Activated T-helper 1 cell treated with anti-CD3 and anti-CD28 coated beads, Interleukin-2, amount 50 U/mL, for 16 hours (primary cell): ENCODE results near the gene MCAT.
"Not testable (repeated sequence)": the region's sequence is repeated elsewhere in the genome, so short reads cannot be mapped to it uniquely, and the experiment has no call there.

Experiments
- DNase-seq, 2 donors: peaks; one replicate each; pipeline ENCODE4 v3.0.0-alpha.2; 2020; ENCODE audit warnings: low read depth in 1 of 2, low spot score in 1 of 2

The MCAT gene

DNA sequence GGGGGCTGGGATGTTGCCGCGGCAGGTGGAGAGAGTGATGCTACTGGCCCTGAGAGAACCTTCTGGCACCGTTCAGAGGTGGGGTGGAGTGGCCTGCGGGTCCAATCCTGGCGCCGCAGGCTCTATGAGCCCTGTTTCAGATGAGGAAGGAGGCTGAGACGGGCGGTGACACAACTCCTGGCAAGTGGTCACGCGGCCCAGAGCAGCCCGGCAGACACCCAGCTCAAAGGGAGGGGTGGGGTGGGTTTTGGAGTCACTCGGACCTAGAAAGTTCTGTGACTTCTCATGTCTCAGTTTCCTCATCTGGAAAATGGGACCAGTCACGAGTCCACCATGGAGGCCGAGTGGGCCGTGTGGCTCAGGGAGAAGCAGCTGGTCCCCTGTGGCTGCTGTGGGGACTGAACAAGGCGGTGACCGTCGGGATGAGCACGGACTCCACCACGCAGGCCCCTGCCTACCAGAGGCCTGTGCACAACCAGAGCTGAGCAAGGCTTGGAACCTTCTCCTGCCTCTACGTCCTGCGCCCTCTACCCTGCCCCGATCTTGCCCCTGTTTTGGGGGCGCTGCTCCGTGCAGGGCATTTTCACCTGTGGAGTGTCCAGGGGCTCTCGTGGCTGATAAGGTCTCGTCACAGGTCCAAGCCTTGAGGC lies 11.8 kb upstream of the MCAT start:
- DNase-seq: no peak

DNA sequence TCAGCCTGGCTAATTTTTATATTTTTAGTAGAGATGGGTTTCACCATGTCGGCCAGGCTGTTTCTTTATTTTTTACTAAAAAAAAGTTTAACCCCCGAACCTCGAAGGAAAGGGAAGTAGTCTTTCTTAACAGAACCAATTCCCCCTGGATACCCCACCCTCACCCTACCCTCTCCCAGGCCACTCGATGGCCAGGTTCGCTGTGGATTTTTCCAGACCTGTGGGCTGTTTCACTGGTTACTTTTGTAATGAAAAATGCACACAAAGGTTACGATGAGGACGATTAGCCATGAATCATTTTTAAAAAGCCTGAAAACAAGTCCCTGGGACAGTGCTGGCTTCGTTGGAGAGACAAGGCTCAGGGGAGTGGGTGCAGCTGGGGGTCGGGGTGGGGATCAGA lies 10.7 kb upstream of the MCAT start:
- no peak for DNase-seq

DNA sequence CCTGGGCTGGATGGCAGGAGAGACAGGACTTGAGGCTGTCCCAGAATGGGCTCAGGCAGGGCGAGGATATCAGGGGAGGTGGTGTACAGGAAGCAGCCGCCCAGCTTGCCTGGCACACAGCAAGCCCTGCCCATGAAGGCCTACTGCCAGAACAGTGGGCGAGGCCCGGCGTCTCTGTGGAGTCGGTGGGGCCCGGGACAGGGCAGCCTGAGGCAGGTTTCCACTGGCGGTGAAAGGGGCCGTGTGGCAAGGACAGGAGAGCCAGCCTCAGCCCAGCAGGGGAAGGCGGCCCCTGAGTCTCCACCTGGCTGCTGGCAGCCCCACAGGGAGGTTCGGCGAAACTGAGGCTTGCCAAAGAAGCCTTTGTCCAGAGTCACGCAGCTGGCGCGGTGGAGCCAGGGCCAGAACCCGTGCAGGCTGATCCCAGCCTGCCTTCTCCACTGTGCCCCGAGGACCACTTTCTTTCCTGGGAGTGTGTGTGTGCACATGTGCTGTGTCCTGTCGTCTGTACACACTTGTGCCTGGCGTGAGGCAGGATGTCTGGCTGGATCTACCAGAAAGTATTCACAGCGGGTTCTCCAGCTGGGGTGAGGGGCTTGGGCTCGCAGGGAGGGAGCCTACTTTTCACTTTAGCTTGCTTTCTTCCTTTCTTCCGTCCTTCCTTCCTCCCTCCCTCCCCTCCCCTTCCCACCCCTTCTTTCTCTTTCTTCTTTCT lies 9.3 kb upstream of the MCAT start:
- peak; percentile 37 to 42 for DNase-seq

DNA sequence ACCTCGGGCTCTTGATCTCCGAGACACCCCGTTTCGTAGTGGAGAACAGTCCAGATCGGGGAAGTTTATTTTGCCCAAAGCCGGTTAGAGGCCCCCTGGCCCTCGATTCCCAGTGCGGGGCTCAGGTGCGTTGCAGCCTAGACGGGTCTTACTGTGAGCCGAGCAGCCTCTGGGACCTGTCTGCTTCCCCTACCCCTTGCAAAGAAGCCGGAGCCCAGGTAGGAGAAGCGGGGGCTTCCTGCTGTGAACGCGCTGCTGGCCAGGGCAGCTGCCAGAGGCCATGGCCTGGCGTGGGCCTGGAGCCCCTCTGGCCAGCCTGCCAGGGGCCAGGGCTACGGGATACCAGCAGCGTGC lies 8.8 kb upstream of the MCAT start:
- DNase-seq: no peak

DNA sequence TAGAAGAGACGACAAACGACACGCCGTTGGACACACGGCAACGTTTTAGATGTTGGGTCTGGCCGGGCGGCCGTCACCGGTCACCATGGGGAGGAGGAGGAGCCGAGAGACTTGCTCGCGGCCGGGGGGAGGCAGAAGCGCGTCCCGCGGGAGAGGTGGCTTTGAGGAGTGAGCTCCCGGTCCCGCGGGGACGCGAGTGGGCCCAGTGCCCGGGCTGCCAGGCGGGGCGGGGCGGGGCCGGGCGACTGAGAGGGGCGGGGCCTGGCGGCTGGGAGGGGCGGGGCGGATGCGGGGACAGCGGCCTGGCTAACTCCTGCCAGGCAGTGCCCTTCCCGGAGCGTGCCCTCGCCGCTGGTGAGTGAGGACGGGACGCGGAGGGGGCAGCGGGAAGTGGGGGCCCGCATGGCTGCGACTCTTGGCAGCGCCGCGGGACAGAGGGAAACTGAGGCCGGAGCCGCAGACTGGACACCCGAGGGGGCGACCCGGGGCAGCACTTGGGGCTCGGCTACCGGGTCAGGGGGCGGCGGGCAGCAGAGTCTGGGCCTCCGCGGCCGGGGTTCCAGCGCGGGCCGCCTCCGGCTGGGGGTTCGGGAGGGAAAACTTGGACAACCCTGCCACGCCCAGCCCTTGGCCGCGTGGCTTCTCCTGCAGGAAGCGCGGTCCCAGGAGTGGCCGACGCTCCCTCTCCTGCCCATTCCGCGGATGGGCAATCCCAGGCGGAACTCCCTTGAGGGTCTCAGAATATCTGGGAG lies 8.2 kb upstream of the MCAT start, which contains the start of gene TSPO:
Gene TSPO (plus strand): TSS at position 309 of the 752 bp plus-strand sequence. CDS start 7,680 bp downstream, outside the sequence.
- peak; percentile 40 to 55 for DNase-seq

DNA sequence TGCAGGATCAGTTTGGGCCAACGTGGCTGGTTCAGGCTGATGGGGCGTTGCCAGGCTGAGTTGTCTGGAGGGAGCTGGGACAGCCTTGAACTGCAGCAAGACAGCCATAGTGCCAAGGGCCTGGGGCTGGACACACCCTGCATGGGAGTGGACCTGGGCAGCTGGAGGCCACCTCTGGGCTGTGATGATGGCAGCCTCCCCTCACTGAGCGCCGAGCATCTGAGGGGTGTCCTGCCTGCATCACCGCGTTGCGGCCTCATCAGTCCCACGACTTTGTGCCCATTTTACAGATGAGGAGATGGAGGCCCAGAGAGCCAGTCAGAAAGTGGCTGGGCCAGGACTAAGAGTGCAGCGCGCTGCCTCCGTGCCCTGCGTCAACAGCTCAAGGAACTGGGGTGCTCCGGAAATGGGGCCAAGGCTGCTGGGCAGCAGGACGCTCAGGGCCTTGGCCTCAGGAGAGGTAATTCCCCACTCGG lies 7.6 kb upstream of the MCAT start:
- no peak for DNase-seq

DNA sequence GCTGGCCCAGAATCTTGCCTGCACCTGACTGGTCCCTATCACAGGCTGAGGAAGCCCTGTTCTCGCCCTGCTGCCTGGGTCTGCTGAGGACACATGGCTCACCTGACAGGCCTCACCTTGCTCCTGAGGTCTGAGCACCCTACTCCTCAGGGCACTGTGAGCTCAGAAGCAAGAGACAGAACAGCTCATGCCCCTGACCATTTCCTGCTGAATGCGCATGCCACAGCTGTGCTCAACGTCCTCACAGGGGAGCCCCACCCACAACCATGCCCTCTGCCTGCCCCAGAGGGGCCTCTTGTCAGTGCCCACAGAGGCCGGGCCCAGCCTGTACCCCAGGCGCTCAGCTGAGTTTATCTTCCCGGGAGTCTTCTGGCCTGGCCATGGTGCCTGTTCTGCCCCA lies 5.4 kb upstream of the MCAT start:
- DNase-seq: no peak

DNA sequence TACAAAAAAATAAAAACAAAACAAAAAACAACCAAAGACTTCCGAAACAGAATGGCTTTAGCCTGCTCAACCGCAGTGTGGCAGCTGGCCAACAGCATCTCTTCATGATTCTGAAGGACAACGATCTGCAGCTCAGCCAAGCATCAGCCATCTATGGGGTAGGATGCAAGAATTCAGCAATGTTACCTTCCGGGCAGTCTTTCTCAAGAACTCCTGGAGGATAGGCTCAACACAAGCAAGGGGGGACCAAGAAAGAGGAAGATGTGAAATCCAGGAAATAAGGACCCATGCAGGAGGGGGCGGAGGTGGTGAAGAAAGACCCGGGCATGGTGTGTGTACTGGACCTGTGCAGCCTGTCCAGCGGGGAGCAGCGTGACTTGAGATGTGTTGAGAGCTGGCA lies 4.6 kb upstream of the MCAT start:
- no peak for DNase-seq

DNA sequence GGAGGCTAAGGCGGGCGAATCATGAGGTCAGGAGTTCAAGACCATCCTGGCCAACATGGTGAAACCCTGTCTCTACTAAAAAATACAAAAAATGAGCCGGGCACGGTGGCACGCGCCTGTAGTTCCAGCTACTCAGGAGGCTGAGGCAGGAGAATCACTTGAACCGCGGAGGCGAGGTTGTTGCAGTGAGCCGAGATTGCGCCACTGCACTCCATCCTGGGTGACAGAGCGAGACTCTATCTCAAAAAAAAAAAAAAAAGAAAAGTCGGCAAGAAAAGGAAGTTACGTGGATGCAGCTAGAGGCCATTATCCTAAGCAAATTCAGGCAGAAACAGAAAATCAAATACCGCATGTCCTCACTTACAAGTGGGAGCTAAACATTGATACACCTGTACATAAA lies 3.1 kb upstream of the MCAT start:
- DNase-seq: not testable (repeated sequence)

DNA sequence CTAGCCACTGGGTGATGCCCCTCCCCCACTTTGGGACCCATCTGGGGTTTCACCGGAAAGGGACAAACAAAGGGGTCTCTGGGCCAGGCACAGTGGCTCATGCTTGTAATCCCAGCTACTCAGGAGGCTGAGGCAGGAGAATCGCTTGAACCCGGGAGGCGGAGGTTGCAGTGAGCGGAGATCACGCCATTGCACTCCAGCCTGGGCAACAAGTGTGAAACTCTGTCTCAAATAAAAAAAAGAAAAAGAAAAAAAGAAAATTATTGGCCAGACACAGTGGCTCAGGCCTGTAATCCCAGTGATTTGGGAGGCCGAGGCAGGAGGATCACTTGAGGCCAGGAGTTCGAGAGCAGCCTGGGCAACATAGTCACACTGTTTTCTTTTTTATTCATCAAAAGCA lies 2.2 kb upstream of the MCAT start:
- not testable (repeated sequence) for DNase-seq

DNA sequence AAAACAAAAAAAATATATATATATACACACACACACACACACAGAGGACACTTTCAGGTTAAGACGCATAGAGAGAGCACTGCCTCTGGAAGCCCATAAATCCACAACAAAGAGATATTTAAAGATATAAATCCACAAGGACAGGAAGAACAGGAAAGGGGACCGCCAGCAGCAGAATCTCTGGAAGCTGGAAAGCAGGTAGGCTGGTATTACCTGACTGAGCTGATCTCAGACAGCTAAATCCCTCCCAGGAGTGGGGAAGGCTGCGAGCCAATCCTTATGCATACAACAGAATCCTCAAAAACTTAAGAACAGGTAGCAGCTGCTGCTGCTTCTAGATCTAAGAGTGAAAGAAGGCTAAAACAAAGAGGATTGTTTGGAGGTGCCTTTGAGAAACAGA lies 1.8 kb upstream of the MCAT start:
- DNase-seq: no peak

DNA sequence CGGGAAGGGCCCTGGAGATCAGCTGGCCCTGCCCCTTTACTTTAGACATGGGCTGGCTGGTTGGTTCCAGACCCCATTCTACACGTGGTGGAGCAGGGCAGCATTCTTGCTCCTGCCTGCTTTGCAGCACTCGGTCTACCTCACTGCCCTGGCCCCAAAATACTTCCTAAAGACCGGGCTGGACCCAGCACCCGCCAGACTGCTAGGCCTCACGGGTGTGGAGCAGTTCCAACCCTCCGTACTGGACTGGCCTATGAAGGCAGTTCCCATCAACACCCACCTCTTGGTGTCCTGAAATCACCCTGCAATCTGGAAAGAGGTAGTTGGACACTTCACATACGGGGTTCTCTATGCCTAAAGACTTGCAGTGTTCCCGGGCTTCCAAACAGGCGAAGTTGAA lies 6.4 kb downstream of the MCAT start:
- no peak for DNase-seq

DNA sequence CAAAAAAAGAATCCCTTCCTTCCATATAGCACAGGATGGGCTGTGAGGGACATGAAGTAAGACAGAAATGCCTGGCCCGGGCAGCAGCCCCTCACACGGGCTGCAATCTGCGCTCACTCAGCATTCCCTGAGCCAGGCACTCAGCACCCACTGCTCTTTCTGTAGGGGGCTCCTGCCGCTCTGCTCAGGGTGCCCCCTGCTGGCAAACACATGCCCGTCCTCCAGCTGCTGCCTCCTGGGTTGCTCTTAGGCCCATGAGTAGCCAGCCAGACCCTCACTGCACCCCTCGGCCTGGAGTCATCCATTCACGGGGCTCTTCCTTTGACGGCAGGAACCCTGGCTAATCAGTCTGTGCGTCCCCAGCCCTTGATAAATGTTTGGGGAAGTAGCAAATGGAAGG lies 6.9 kb downstream of the MCAT start:
- no peak for DNase-seq

DNA sequence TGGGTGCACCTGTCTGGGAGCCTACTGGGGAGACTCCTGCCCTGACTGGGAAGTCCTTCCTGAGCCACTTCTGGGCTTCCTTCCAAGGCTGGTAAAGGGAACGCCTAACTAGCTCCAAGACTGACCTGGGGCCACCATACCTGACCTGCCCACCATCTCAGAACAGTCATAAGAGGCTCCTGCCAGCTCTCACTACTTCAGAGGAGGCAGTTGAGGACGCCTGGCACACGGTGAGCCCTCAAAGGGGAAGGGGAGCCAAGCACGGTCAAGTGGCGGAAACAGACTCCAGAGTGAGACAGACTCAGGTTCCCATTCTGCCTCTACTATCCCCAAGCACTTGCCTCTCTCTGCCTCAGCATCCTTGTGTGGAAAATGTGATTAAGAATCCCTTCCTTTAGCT lies 7.6 kb downstream of the MCAT start:
- DNase-seq: no peak

DNA sequence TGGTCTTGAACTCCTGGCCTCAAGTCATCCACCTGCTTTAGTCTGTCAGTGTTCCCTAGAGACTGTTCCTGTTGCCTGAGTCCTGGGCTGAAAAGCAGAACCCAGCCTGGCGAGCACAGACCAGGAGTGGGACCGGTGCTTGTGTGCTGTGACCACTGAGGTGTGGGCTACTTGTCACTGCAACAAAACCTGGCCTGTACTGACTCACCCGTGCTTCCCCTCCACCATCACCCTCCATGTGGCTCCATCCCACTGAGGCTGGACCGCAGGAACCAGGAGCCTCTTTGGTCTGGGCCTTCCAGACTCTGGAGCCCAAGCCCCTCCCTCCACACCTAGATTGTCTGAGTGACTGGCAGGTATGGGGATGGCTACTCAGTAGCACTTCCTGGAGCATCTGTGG lies 8.6 kb downstream of the MCAT start:
- no peak for DNase-seq

DNA sequence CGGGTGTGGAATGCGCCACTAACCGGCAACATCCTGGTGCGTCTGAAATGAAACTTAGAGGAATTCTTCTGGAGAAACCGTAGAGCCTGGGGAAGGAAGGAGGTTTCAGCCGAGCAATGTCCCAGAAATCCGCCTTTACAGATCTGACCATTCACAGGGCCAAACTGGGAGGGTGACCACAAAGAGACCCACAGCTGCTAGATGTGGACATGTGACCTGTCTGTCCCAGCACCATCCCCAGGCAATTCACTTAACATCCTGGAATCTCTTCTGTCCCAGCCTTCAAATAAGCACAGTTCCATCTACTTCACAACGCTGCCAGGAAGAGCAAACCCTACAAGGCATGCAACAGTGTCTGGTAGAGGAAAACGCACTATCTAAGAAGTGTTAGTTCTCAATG lies 9.8 kb downstream of the MCAT start:
- no peak for DNase-seq

DNA sequence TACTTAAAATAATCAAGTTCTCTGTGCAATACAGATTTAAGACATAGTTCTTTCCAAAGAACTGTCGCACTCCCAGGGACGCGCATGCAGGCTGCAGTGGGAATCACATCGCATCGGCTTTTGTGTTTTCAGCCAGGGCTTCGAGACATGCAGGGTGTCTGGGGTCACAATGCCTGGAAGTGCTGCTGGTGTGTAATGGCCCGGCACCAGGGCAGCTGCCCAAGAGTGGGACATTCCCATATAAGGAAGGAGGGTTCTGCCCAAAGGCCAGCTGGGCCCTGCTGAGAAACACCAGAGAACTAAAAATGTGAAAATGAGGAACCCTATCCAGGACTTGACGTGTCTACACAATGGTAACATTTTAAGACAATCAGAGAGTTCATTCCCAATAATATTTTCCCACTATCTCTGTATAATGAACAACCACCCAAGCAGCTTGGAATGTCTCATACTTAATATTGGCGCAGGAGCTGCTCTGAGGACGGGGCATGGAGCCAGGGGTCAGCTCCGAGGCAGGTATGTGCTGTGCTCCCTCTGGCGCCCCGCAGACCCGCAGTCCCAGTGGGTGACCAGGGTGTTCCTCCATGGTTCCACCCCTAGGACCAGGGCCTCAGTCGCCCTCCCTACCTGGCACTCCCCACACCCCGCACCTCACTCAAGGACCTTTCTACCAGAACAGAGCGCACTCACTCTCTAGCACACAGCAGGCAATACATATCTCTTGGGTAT lies 11.3 kb downstream of the MCAT start:
- DNase-seq: no peak

DNA sequence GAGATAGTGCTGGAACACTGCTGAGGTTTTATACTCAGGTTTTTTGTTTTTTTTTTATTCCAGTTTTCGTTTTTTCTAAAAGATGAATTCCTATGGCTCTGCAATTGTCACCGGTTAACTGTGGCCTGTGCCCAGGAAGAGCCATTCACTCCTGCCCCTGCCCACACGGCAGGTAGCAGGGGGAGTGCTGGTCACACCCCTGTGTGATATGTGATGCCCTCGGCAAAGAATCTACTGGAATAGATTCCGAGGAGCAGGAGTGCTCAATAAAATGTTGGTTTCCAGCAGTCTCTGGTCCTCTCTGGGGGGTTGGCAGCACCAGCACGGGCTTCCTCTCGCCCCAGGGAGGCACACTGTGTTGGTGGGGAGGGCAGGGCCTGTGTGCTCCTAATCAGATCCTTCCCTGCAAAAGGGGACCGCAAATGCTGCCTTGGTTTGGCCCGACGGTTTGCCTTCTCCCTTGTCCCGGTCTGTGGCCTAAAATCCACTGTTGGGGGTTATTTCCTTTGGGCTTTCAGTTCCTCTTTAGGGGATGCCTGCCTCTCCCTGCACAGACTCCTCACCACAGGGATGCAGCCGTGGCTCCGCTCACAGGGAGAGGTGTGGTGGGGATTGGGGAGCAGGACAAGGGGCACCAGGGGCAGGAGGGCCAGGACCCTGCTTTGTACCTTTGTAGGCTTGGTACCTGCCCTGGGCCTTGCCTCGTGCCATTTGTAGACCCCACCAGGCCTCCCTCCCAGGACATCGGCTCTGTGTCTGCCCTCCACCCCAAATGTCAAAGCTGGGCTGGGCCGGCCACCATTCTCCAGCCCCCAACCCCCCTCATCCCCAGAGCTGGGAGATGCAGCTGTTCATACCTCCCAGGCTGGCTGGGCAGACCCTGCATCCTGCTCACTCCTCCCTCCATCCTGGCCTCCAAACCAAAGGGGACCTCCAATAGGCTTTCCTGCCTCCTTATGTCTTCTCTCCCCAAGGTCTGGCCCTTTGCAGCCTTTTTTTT lies 13.5 kb downstream of the MCAT start:
- no peak for DNase-seq

DNA sequence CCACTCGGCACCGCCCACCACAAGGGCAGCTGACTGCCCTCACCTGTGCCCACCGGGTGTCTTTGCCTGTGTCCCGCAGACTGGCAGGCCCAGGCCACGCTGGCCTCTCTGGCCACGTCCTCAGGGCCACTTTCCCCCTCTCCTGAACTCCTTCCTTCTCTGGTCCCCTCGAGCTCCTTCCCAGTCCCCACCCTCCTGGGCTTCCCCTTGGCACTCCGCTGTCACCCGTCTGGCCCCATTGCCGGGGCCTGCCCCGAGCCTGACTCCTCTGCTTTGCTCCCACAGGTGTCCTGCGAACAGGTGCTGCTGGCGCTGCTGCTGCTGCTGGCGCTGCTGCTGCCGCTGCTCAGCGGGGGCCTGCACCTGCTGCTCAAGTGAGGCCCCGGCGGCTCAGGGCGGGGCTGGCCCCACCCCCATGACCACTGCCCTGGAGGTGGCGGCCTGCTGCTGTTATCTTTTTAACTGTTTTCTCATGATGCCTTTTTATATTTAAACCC lies 14.2 kb downstream of the MCAT start:
- DNase-seq: no peak

DNA sequence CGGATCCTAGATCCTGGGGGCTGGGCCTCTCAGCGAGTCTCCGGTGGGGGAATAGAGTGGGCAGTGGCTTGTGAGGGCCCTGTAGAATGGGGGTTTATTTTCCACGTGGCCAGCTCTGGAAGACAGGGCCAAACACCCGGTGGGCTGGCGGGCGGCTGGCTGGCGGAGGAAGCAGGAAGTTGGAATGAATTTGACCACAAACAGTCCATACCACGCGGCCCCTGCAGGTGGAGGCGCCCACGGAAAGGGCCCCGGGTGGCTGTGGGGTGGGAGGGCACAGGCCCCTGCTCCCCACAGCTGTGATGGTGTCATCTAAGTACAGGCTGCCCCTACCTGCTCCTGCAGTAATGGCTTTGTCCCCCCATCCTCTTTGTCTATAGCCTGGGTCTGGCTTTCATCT lies 15.1 kb downstream of the MCAT start:
- DNase-seq: no peak
